ENCODE measurements around the gene PLAGL1. TPM values are rescaled to one million over a fixed set of nuclear protein-coding genes. Genes with fewer than 3 reads are reported as not detected.

PLAGL1 gene
- total RNA-seq, 4 donors from 2014 or later: 21.7 to 39.2 (median 27.8) TPM

DNA sequence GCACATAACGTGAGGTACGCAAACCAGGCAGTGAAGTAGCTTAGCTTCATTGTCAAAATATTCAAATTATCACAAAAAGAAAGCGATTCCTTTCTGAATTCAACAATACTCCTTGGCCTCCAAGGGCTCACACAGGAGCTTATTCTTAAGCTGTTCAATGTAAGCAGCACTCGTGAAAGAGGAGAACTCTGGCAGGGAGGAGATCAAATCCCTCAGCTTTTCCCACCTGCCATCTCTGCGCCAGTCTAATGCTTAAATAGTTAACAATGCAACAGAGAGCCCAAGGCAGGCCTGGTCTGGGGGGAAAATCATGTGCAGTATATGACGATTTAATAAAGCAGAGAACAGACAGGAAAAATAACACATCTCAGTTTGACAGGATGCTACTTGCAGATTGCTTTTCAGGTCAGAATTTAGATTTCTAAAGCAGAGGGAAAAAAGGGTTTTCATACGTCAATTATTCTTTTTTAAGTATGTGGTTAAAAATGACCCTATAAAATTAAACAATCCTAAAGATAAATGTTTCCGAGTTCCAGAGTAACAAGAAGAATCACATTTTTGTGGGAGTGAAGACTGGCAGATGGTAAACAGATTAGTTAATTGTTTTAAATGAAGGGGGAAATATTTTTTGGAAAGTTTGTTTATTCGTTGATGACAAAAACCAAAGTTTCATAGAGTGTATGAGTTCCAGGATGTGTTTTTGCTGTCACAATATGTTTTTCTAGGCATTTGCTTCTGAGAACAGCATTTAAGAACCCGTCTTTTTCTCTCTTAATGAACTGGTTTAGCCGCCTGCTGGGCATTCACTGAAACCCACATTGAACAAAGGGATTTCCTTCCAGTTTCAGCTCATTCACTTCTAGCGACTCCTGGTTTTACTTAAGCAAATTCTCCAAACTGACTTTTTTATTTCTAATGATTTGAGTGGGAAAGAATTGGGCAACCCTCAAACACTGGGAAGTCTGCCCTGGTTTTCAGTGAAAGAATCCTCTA is 45.9 kb downstream of the PLAGL1 start:
- DNase-seq (ENCODE audit: low spot score in 2 of 2): no peak
- H3K4me3 ChIP-seq (ENCODE audit: low read depth, poor library complexity, severe bottlenecking): no peak overlapping the region
- intact Hi-C loops (cut with DNase I; ENCODE audit: low total_unique reads): no loop called here
- WGBS, 2 donors: 51 to 53% methylated on average over 12 of the region's 12 CpGs
- no peak for TF ChIP-seq POLR2A (IDR thresholded peaks at IDR 0.05)
- TF ChIP-seq CTCF (IDR thresholded peaks at IDR 0.05): no peak

GRCh38 chr6:143961066-143961465 is 47.0 kb downstream of the PLAGL1 start:
- no peak for TF ChIP-seq CTCF (IDR thresholded peaks at IDR 0.05)
- TF ChIP-seq POLR2A (IDR thresholded peaks at IDR 0.05): no peak
- no peak overlapping the region for H3K4me3 ChIP-seq (ENCODE audit: low read depth, poor library complexity, severe bottlenecking)
- WGBS, 2 donors: 69 to 81% methylated on average over 3 of the region's 3 CpGs
- intact Hi-C loops (cut with DNase I; ENCODE audit: low total_unique reads): no loop called here
- DNase-seq (ENCODE audit: low spot score in 2 of 2): no peak

GRCh38 chr6:143959927-143960326 is 48.1 kb downstream of the PLAGL1 start:
- H3K4me3 ChIP-seq (ENCODE audit: low read depth, poor library complexity, severe bottlenecking): no peak overlapping the region
- 62 to 67% methylated on average over 4 of the region's 4 CpGs for WGBS, 2 donors
- TF ChIP-seq POLR2A (IDR thresholded peaks at IDR 0.05) (no peak), CTCF (IDR thresholded peaks at IDR 0.05) (no peak)
- intact Hi-C loops (cut with DNase I; ENCODE audit: low total_unique reads): no loop called here
- no peak for DNase-seq (ENCODE audit: low spot score in 2 of 2)

DNA sequence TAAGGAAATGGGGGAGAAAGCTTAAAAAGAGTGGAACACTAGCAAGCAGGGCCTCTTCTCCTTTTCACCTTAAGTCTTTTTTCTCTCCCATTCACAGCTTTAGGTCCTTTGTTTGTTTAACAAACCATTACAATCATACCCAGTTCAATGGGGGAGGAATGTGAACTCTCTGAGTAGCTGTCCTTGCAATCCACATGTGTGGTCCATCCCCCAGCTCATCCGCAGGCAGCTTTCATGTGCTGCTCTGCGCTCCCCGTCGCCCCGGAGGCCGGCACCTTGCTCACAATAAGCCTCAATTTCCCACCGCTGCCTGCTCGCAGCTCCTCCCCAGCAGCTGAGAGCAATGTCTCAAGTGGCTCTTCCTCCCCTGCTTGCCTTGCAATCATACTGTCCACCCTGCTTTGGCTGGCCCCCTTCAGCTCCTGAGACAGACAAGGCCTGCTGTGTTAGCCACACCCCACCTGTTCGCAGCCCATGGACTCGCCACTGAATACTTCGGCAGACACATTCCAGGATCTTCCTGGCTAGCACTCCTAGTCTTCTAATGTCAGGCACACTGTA is 49.1 kb downstream of the PLAGL1 start:
- no peak for DNase-seq (ENCODE audit: low spot score in 2 of 2)
- no peak overlapping the region for H3K4me3 ChIP-seq (ENCODE audit: low read depth, poor library complexity, severe bottlenecking)
- 88 to 91% methylated on average over 8 to 11 of the region's 11 CpGs for WGBS, 2 donors
- intact Hi-C loops (cut with DNase I; ENCODE audit: low total_unique reads): no loop called here
- TF ChIP-seq CTCF (IDR thresholded peaks at IDR 0.05) (no peak), POLR2A (IDR thresholded peaks at IDR 0.05) (no peak)

GRCh38 chr6:143957679-143958274 is 50.3 kb downstream of the PLAGL1 start:
- no peak for DNase-seq (ENCODE audit: low spot score in 2 of 2)
- intact Hi-C loops (cut with DNase I; ENCODE audit: low total_unique reads): no loop called here
- H3K4me3 ChIP-seq (ENCODE audit: low read depth, poor library complexity, severe bottlenecking): no peak overlapping the region
- 78 to 81% methylated on average over 4 of the region's 4 CpGs for WGBS, 2 donors
- TF ChIP-seq CTCF (IDR thresholded peaks at IDR 0.05) (no peak), POLR2A (IDR thresholded peaks at IDR 0.05) (no peak)

All from lower leg skin (tissue), 4 donors.